Measurements from ENCODE around the gene SLC27A1.
"Not testable (repeated sequence)": the region's sequence is repeated elsewhere in the genome, so short reads cannot be mapped to it uniquely, and the experiment has no call there.

The SLC27A1 gene

GRCh38 chr19:17500447-17501198 lies 30.3 kb downstream of the SLC27A1 start:
- no peaks in the 10 kb centered on the region for H3K27me3 ChIP-seq (ENCODE audit: insufficient read depth, low read depth, severe bottlenecking)
- no peak overlapping the region for H3K27ac ChIP-seq
- no peak for DNase-seq
- TF ChIP-seq CTCF (IDR thresholded peaks at IDR 0.05; ENCODE audit: low read depth, low read length): no peak
- no peak overlapping the region for H3K4me3 ChIP-seq (ENCODE audit: low read depth, low read length)
- H3K9me3 ChIP-seq (ENCODE audit: severe bottlenecking): no peaks in the 10 kb centered on the region
- H3K36me3 ChIP-seq: peaks cover 13% of the 10 kb centered on the region

GRCh38 chr19:17503240-17503639 lies 32.9 kb downstream of the SLC27A1 start:
- no peak for TF ChIP-seq CTCF (IDR thresholded peaks at IDR 0.05; ENCODE audit: low read depth, low read length)
- peaks cover 8% of the 10 kb centered on the region for H3K36me3 ChIP-seq
- no peak overlapping the region for H3K27ac ChIP-seq
- no peaks in the 10 kb centered on the region for H3K27me3 ChIP-seq (ENCODE audit: insufficient read depth, low read depth, severe bottlenecking)
- no peak for DNase-seq
- no peak overlapping the region for H3K4me3 ChIP-seq (ENCODE audit: low read depth, low read length)
- H3K9me3 ChIP-seq (ENCODE audit: severe bottlenecking): no peaks in the 10 kb centered on the region

DNA sequence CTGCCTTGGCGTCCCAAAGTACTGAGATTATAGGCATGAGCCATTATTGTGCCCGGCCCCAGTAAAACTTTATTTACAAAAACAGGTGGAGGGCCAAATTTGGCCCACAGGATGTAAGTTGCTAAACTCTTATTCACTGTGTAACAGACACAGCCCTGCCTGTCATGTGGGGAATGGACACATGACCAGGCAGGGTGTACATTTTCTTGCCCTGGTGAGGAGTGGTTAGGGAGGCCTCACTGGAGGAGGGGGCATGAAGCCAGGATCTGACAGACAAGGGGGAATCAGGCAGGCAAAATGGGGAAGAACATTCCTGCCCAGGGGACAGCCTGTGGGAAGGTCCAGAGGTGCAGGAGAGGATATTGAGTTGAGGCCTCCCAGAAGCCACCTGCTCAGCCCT lies 33.7 kb downstream of the SLC27A1 start:
- Histone ChIP-seq H3K4me3 (ENCODE audit: low read depth, low read length) (no peak overlapping the region), H3K9me3 (ENCODE audit: severe bottlenecking) (no peaks in the 10 kb centered on the region), H3K27me3 (ENCODE audit: insufficient read depth, low read depth, severe bottlenecking) (no peaks in the 10 kb centered on the region), H3K36me3 (peaks cover 8% of the 10 kb centered on the region), H3K27ac (no peak overlapping the region)
- DNase-seq: no peak
- TF ChIP-seq CTCF (IDR thresholded peaks at IDR 0.05; ENCODE audit: low read depth, low read length): no peak

DNA sequence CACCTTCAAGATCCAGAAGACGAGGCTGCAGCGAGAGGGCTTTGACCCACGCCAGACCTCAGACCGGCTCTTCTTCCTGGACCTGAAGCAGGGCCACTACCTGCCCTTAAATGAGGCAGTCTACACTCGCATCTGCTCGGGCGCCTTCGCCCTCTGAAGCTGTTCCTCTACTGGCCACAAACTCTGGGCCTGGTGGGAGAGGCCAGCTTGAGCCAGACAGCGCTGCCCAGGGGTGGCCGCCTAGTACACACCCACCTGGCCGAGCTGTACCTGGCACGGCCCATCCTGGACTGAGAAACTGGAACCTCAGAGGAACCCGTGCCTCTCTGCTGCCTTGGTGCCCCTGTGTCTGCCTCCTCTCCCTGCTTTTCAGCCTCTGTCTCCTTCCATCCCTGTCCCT lies 34.1 kb downstream of the SLC27A1 start:
- TF ChIP-seq CTCF (IDR thresholded peaks at IDR 0.05; ENCODE audit: low read depth, low read length): no peak
- peaks cover 8% of the 10 kb centered on the region for H3K36me3 ChIP-seq
- no peak overlapping the region for H3K27ac ChIP-seq

DNA sequence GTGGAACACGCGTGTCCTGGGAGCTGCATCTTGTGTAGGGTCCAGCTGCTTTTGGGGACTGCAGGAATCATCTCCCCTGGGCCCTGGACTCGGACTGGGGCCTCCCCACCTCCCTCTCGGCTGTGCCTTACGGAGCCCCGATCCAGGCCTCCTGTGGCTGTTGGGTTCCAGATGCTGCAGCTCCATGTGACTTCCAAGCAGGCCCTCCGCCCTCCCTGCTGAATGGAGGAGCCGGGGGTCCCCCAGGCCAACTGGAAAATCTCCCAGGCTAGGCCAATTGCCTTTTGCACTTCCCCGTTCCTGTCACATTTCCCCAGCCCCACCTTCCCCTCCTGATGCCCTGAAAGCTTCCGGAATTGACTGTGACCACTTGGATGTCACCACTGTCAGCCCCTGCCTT lies 34.9 kb downstream of the SLC27A1 start:
- Histone ChIP-seq H3K27ac (no peak overlapping the region), H3K27me3 (ENCODE audit: insufficient read depth, low read depth, severe bottlenecking) (no peaks in the 10 kb centered on the region), H3K9me3 (ENCODE audit: severe bottlenecking) (no peaks in the 10 kb centered on the region), H3K36me3 (peaks cover 12% of the 10 kb centered on the region), H3K4me3 (ENCODE audit: low read depth, low read length) (no peak overlapping the region)
- TF ChIP-seq CTCF (IDR thresholded peaks at IDR 0.05; ENCODE audit: low read depth, low read length): no peak
- DNase-seq: no peak

More for the DNA sequence above, 34.1 kb downstream of the SLC27A1 start:
- no peaks in the 10 kb centered on the region for H3K9me3 ChIP-seq (ENCODE audit: severe bottlenecking)
- no peak for DNase-seq
- no peaks in the 10 kb centered on the region for H3K27me3 ChIP-seq (ENCODE audit: insufficient read depth, low read depth, severe bottlenecking)
- H3K4me3 ChIP-seq (ENCODE audit: low read depth, low read length): no peak overlapping the region

DNA sequence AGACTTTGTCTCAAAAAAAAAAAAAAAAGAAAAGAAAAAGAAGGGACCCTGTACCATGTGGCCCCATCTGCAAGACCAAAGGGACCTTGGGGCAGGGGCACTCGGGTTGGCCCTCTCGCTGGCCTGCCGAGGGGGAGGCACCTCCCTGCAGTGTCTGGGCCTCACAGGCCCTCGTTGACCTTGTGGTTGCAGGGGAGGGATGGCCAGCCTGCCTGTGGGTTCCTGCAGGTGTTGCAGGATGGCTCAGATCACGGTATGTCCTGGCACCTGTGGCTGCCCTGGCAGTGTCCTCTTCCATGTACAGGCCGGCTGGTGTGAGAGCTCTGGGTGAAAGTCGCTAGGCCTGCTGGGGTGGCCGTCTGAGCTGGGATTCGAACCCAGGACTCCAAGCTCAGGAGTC lies 36.4 kb downstream of the SLC27A1 start:
- TF ChIP-seq CTCF (IDR thresholded peaks at IDR 0.05; ENCODE audit: low read depth, low read length): no peak
- no peak for DNase-seq
- Histone ChIP-seq H3K9me3 (ENCODE audit: severe bottlenecking) (no peaks in the 10 kb centered on the region), H3K4me3 (ENCODE audit: low read depth, low read length) (no peak overlapping the region), H3K27ac (no peak overlapping the region), H3K27me3 (ENCODE audit: insufficient read depth, low read depth, severe bottlenecking) (no peaks in the 10 kb centered on the region), H3K36me3 (peaks cover 12% of the 10 kb centered on the region)

GRCh38 chr19:17508558-17508933 lies 38.2 kb downstream of the SLC27A1 start:
- peaks cover 12% of the 10 kb centered on the region for H3K36me3 ChIP-seq
- H3K27me3 ChIP-seq (ENCODE audit: insufficient read depth, low read depth, severe bottlenecking); DNase-seq; H3K4me3 ChIP-seq (ENCODE audit: low read depth, low read length); H3K9me3 ChIP-seq (ENCODE audit: severe bottlenecking); H3K27ac ChIP-seq: not testable (repeated sequence)
